SK-N-SH (cell line): Measurements from ENCODE around the gene BBX. TPM values are rescaled to one million over a fixed set of nuclear protein-coding genes. Genes with fewer than 3 reads are reported as not detected.

Experiments used
- CTCF ChIA-PET: fragments of 300-600, 350-600 bp; formaldehyde crosslinking; extraction: SDS; loops from one replicate; lab custom pipeline; 2021; lab: Yijun Ruan, JAX
- POLR2A ChIA-PET: fragments of 350-600 bp; sonication (Branson Sonifier 250); formaldehyde crosslinking; extraction: SDS; loops from one replicate; lab custom pipeline; 2020; ENCODE audit warnings: antibody characterized with exemption, inconsistent platforms; lab: Yijun Ruan, JAX
- DNase-seq: peaks from one replicate; pipeline ENCODE4 v3.0.0; 2012
- H2AFZ ChIP-seq: fragments of 200-600 bp; sonication (generic); 2 replicates; pipeline ENCODE4 v1.8.1; 2016; ENCODE audit warnings: antibody characterized with exemption, mild to moderate bottlenecking, low read depth
- H3F3A ChIP-seq: fragments of 200-600 bp; sonication (generic); replicated peaks from 2 replicates; pipeline ENCODE3; 2016; ENCODE audit warnings: antibody characterized with exemption, mild to moderate bottlenecking; ENCODE audit not compliant: insufficient read depth
- H3K27ac ChIP-seq, 2 experiments: fragments of 200-500 bp in 1 of 2; fragments of 200-600 bp in 1 of 2; sonication (Bioruptor generic) in 1 of 2; sonication (generic), shearing (Covaris generic) in 1 of 2; 2 replicates each; pipeline versions ENCODE4 v1.5.1 to v1.6.1; 2014 to 2016; ENCODE audit warnings: low read depth in 2 of 2, inconsistent platforms in 1 of 2, low read length in 1 of 2, mild to moderate bottlenecking in 1 of 2, mixed read lengths in 1 of 2
- H3K27me3 ChIP-seq: fragments of 200-600 bp; sonication (generic), shearing (Covaris generic); 2 replicates; pipeline ENCODE4 v1.6.1; 2016; ENCODE audit warnings: mixed run types; ENCODE audit not compliant: insufficient read depth
- H3K36me3 ChIP-seq, 2 experiments: fragments of 200-500 bp in 1 of 2; fragments of 200-600 bp in 1 of 2; sonication (Bioruptor generic) in 1 of 2; sonication (generic) in 1 of 2; replicated peaks in 1 of 2; 2 replicates each; pipeline versions ENCODE3 to v1.5.1; 2014 to 2016; ENCODE audit warnings: low read length in 1 of 2, mild to moderate bottlenecking in 1 of 2; ENCODE audit not compliant: insufficient read depth in 2 of 2, control insufficient read depth in 1 of 2
- H3K4me1 ChIP-seq, 2 experiments: fragments of 200-500 bp in 1 of 2; fragments of 200-600 bp in 1 of 2; sonication (Bioruptor generic) in 1 of 2; sonication (generic), shearing (Covaris generic) in 1 of 2; 2 replicates each; pipeline versions ENCODE4 v1.5.1 to v1.6.1; 2014 to 2016; ENCODE audit warnings: low read depth in 1 of 2, low read length in 1 of 2, mixed run types in 1 of 2; ENCODE audit not compliant: insufficient read depth in 2 of 2, control insufficient read depth in 1 of 2
- H3K4me2 ChIP-seq: fragments of 200-600 bp; sonication (generic), shearing (Covaris generic); 2 replicates; pipeline ENCODE4 v1.6.1; 2017; ENCODE audit warnings: mixed run types
- H3K4me3 ChIP-seq, 2 experiments: fragments of 200-500 bp in 1 of 2; fragments of 200-600 bp in 1 of 2; sonication (Bioruptor generic) in 1 of 2; sonication (generic), shearing (Covaris generic) in 1 of 2; 2 replicates each; pipeline versions ENCODE4 v1.5.1 to v1.8.1; 2014 to 2016; ENCODE audit warnings: low read depth in 2 of 2, inconsistent platforms in 1 of 2, low read length in 1 of 2, mild to moderate bottlenecking in 1 of 2, mixed read lengths in 1 of 2, moderate library complexity in 1 of 2
- H3K79me2 ChIP-seq: fragments of 200-600 bp; sonication (generic); 2 replicates; pipeline ENCODE4 v1.8.1; 2017; ENCODE audit warnings: mild to moderate bottlenecking; ENCODE audit not compliant: insufficient read depth
- H3K9ac ChIP-seq: fragments of 200-600 bp; sonication (generic); 2 replicates; pipeline ENCODE4 v1.6.1; 2017; ENCODE audit warnings: mixed run types
- H3K9me2 ChIP-seq: fragments of 200-600 bp; sonication (generic); 2 replicates; pipeline ENCODE4 v1.6.1; 2017; ENCODE audit warnings: mixed run types
- H3K9me3 ChIP-seq: fragments of 200-600 bp; sonication (generic); 2 replicates; pipeline ENCODE4 v1.6.1; 2017; ENCODE audit warnings: mixed run types, mild to moderate bottlenecking, moderate library complexity
- H4K20me1 ChIP-seq: fragments of 200-600 bp; sonication (generic); 2 replicates; pipeline ENCODE4 v1.6.1; 2017; ENCODE audit warnings: mild to moderate bottlenecking, mixed run types; ENCODE audit not compliant: insufficient read depth
- CHD2 ChIP-seq: fragments of 150-350 bp; IDR thresholded peaks from 2 replicates; pipeline ENCODE4 v1.6.1; 2018; ENCODE audit warnings: low read length; ENCODE audit not compliant: partially characterized antibody
- EP300 ChIP-seq, 2 experiments: IDR thresholded peaks; 2 replicates each; pipeline versions ENCODE4 v1.4.0 to v1.6.1; 2012; ENCODE audit warnings: borderline replicate concordance in 1 of 2, low read depth in 1 of 2, low read length in 1 of 2
- EZH2phosphoT487 ChIP-seq: fragments of 200-600 bp; sonication (generic); IDR thresholded peaks from 2 replicates; pipeline ENCODE4 v1.6.1; 2017; ENCODE audit warnings: low read depth, mixed run types, mild to moderate bottlenecking, antibody characterized with exemption, moderate library complexity, borderline replicate concordance
- FOSL2 ChIP-seq: IDR thresholded peaks from 2 replicates; pipeline ENCODE4 v1.4.0; 2012; ENCODE audit warnings: low read depth, mild to moderate bottlenecking, moderate library complexity, borderline replicate concordance
- FOXJ3 ChIP-seq: sonication (generic); formaldehyde crosslinking; IDR thresholded peaks from 2 replicates; pipeline ENCODE4 v1.5.1; 2020; ENCODE audit warnings: mild to moderate bottlenecking, missing genetic modification reagents
- FOXM1 ChIP-seq: IDR thresholded peaks from 2 replicates; pipeline ENCODE4 v1.4.0; 2012; ENCODE audit warnings: low read depth, mild to moderate bottlenecking
- JUND ChIP-seq: IDR thresholded peaks from 2 replicates; pipeline ENCODE4 v1.4.0; 2012
- MAX ChIP-seq: IDR thresholded peaks from 2 replicates; pipeline ENCODE4 v1.4.0; 2012; ENCODE audit warnings: low read depth
- NRF1 ChIP-seq: IDR thresholded peaks from 2 replicates; pipeline ENCODE4 v1.6.1; 2012; ENCODE audit warnings: low read depth, mild to moderate bottlenecking, low read length
- PBX3 ChIP-seq: IDR thresholded peaks from 2 replicates; pipeline ENCODE4; 2012
- POLR2AphosphoS5 ChIP-seq: IDR thresholded peaks from 2 replicates; pipeline ENCODE4 v1.6.1; 2012; ENCODE audit warnings: low read depth, low read length
- RAD21 ChIP-seq: IDR thresholded peaks from 2 replicates; pipeline ENCODE4 v1.6.1; 2012; ENCODE audit warnings: mild to moderate bottlenecking, low read length
- RCOR1 ChIP-seq: fragments of 150-350 bp; IDR thresholded peaks from 2 replicates; pipeline ENCODE4 v1.6.1; 2017; ENCODE audit warnings: antibody characterized with exemption, low read length
- REST ChIP-seq: IDR thresholded peaks from 2 replicates; pipeline ENCODE4 v1.6.1; 2012; ENCODE audit warnings: mild to moderate bottlenecking, low read depth, low read length, moderate library complexity
- RXRA ChIP-seq: IDR thresholded peaks from 2 replicates; pipeline ENCODE4 v1.4.0; 2012; ENCODE audit warnings: low read depth, mild to moderate bottlenecking, borderline replicate concordance
- TAF1 ChIP-seq: IDR thresholded peaks from 2 replicates; pipeline ENCODE4 v1.6.1; 2012; ENCODE audit warnings: low read depth, mild to moderate bottlenecking, low read length, moderate library complexity, borderline replicate concordance
- TCF12 ChIP-seq: IDR thresholded peaks from 2 replicates; pipeline ENCODE4 v1.4.0; 2012
- YY1 ChIP-seq: IDR thresholded peaks from 2 replicates; pipeline ENCODE4 v1.4.0; 2012; ENCODE audit warnings: low read depth, mild to moderate bottlenecking
- WGBS: methylation state at CpG from one replicate; pipeline ENCODE4 v1.1.6; 2017; ENCODE audit warnings: low lambda C conversion rate; 5-methylcytosine and 5-hydroxymethylcytosine counted together
- polyA plus RNA-seq, 3 experiments: library from polyadenylated mRNA; depleted of rRNA; stranded (reverse); fragments of >200 nt; gene quantifications; 2 replicates each; pipeline ENCODE4 v1.2.3, GENCODE V29; 2012
- TF ChIP-seq, protein P1 (sequence below): fragments of 200-600 bp; sonication (generic); IDR thresholded peaks from 2 replicates; pipeline ENCODE4 v1.6.1; 2017; ENCODE audit warnings: antibody characterized with exemption, mild to moderate bottlenecking, moderate library complexity
- TF ChIP-seq, protein P2 (sequence below): fragments of 150-350 bp; IDR thresholded peaks from 2 replicates; pipeline ENCODE4 v1.6.1; 2017; ENCODE audit warnings: antibody characterized with exemption, low read length, low read depth, borderline replicate concordance
- TF ChIP-seq, protein P3 (sequence below): IDR thresholded peaks from 2 replicates; pipeline ENCODE4 v1.4.0; 2012; ENCODE audit warnings: low read depth, borderline replicate concordance

BBX gene
- polyA plus RNA-seq, 1 of the 3 experiments (the other 2 are of a cell fraction), result 14.2 TPM

- no peak overlapping the region for H3K4me2 ChIP-seq
- TF ChIP-seq POLR2AphosphoS5 (no peak), FOXM1 (no peak), TAF1 (no peak), CHD2 (no peak), RAD21 (no peak), FOSL2 (peak; percentile 59; the same call in 1 of the 2 replicates), EP300 (IDR thresholded peaks at IDR 0.05; ENCODE audit: borderline replicate concordance in 1 of 2, low read depth in 1 of 2, low read length in 1 of 2) (no peak), EZH2phosphoT487 (no peak), TCF12 (peak; percentile 42; the same call in 1 of the 2 replicates), MAX (no peak), FOXJ3 (CRISPR knock-in tag) (no peak), JUND (peak; percentile 44), REST (no peak), YY1 (no peak), RCOR1 (no peak), NRF1 (no peak), PBX3 (no peak), RXRA (no peak)
- TF ChIP-seq, protein P1, sequence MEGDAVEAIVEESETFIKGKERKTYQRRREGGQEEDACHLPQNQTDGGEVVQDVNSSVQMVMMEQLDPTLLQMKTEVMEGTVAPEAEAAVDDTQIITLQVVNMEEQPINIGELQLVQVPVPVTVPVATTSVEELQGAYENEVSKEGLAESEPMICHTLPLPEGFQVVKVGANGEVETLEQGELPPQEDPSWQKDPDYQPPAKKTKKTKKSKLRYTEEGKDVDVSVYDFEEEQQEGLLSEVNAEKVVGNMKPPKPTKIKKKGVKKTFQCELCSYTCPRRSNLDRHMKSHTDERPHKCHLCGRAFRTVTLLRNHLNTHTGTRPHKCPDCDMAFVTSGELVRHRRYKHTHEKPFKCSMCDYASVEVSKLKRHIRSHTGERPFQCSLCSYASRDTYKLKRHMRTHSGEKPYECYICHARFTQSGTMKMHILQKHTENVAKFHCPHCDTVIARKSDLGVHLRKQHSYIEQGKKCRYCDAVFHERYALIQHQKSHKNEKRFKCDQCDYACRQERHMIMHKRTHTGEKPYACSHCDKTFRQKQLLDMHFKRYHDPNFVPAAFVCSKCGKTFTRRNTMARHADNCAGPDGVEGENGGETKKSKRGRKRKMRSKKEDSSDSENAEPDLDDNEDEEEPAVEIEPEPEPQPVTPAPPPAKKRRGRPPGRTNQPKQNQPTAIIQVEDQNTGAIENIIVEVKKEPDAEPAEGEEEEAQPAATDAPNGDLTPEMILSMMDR, result no peak
- TF ChIP-seq, protein P2, sequence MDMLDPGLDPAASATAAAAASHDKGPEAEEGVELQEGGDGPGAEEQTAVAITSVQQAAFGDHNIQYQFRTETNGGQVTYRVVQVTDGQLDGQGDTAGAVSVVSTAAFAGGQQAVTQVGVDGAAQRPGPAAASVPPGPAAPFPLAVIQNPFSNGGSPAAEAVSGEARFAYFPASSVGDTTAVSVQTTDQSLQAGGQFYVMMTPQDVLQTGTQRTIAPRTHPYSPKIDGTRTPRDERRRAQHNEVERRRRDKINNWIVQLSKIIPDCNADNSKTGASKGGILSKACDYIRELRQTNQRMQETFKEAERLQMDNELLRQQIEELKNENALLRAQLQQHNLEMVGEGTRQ, result no peak
- TF ChIP-seq, protein P3, sequence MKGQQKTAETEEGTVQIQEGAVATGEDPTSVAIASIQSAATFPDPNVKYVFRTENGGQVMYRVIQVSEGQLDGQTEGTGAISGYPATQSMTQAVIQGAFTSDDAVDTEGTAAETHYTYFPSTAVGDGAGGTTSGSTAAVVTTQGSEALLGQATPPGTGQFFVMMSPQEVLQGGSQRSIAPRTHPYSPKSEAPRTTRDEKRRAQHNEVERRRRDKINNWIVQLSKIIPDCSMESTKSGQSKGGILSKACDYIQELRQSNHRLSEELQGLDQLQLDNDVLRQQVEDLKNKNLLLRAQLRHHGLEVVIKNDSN, result no peak
- TF ChIP-seq, all 33 proteins: peak for 3
Measured at GRCh38 chr3:107644631-107645030, 121.9 kb downstream of the BBX start.

More at GRCh38 chr3:107644631-107645030, 121.9 kb downstream of the BBX start:
- ChIA-PET POLR2A (no interaction called here), CTCF (interaction anchor here (1.0 to 5.3 kb wide), 2 partner anchors 13 to 16 kb away, joined by 4 to 30 read pairs; no protein-coding TSS in a partner anchor)
- Histone ChIP-seq H3K27me3 (no peaks in the 10 kb centered on the region), H4K20me1 (no peaks in the 10 kb centered on the region), H3F3A (peaks cover 3% of the 10 kb centered on the region), H3K36me3 (peaks cover 0 to 12% of the 10 kb centered on the region in 2 experiments), H3K9me3 (no peaks in the 10 kb centered on the region), H3K27ac (peak overlapping the region in 1 of 2 experiments; percentile 30; a peak in 2 of 4 replicates), H3K9ac (no peak overlapping the region), H3K4me1 (peaks cover 0 to 14% of the 10 kb centered on the region in 2 experiments; a peak in 2 of 4 replicates), H3K9me2 (no peaks in the 10 kb centered on the region), H3K79me2 (no peaks in the 10 kb centered on the region; the same call in 1 of the 2 replicates), H2AFZ (no peak overlapping the region), H3K4me3 (no peak overlapping the region)
- DNase-seq, result no peak
- 61% methylated on average over 3 of the region's 3 CpGs for WGBS
